Neural progenitor cell (in vitro differentiated cells): ENCODE measurements around the gene CBFB. TPM values are rescaled to one million over a fixed set of nuclear protein-coding genes. Genes with fewer than 3 reads are reported as not detected.

Experiments used
- DNase-seq: peaks from one replicate; pipeline ENCODE4 v3.0.0-alpha.2; 2016; ENCODE audit warnings: low spot score
- H2AFZ ChIP-seq: fragments of 200-600 bp; sonication (generic); replicated peaks from 2 replicates; pipeline ENCODE4 v1.6.1; 2016; ENCODE audit warnings: antibody characterized with exemption
- H3F3A ChIP-seq: fragments of 200-600 bp; sonication (generic); 2 replicates; pipeline ENCODE4 v1.6.1; 2016; ENCODE audit warnings: antibody characterized with exemption, low read depth
- H3K27ac ChIP-seq: fragments of 200-600 bp; sonication (generic); 2 replicates; pipeline ENCODE4 v1.5.1; 2016; ENCODE audit warnings: mild to moderate bottlenecking
- H3K27me3 ChIP-seq: fragments of 200-600 bp; sonication (generic); 2 replicates; pipeline ENCODE4 v1.6.1; 2016; ENCODE audit warnings: mild to moderate bottlenecking, moderate library complexity
- H3K36me3 ChIP-seq: fragments of 200-600 bp; sonication (generic); 2 replicates; pipeline ENCODE4 v1.5.1; 2016
- H3K4me1 ChIP-seq: fragments of 200-600 bp; sonication (generic); 2 replicates; pipeline ENCODE4 v1.6.1; 2016; ENCODE audit warnings: mixed run types
- H3K4me2 ChIP-seq: fragments of 200-600 bp; sonication (generic); 2 replicates; pipeline ENCODE4 v1.6.1; 2016
- H3K4me3 ChIP-seq: fragments of 200-600 bp; sonication (generic); 2 replicates; pipeline ENCODE4 v1.5.1; 2016
- H3K79me2 ChIP-seq: fragments of 200-600 bp; sonication (generic); 2 replicates; pipeline ENCODE4 v1.6.1; 2016; ENCODE audit warnings: low read depth
- H3K9ac ChIP-seq: fragments of 200-600 bp; sonication (generic); 2 replicates; pipeline ENCODE4 v1.6.1; 2016
- H3K9me3 ChIP-seq: fragments of 200-600 bp; sonication (generic); 2 replicates; pipeline ENCODE4 v1.5.1; 2016; ENCODE audit warnings: low read depth
- H4K20me1 ChIP-seq: fragments of 200-600 bp; sonication (generic); 2 replicates; pipeline ENCODE4 v1.6.1; 2016; ENCODE audit warnings: low read depth
- H3K27ac Mint-ChIP-seq: 3 replicates; pipeline ENCODE4 v1.8.0; 2021; ENCODE audit warnings: mixed read lengths
- H3K27me3 Mint-ChIP-seq: 2 replicates; pipeline ENCODE4 v1.8.0; 2022; ENCODE audit warnings: low read depth, mild to moderate bottlenecking, inconsistent platforms, moderate library complexity, mixed read lengths; ENCODE audit not compliant: insufficient read depth
- H3K36me3 Mint-ChIP-seq: 3 replicates; pipeline ENCODE4 v1.8.0; 2021; ENCODE audit warnings: mixed read lengths
- H3K4me1 Mint-ChIP-seq: 3 replicates; pipeline ENCODE4 v1.8.0; 2021; ENCODE audit warnings: mixed read lengths
- H3K4me3 Mint-ChIP-seq: 3 replicates; pipeline ENCODE4 v1.8.0; 2021; ENCODE audit warnings: mild to moderate bottlenecking, moderate library complexity, mixed read lengths
- H3K9me3 Mint-ChIP-seq: 3 replicates; pipeline ENCODE4 v1.8.0; 2020; ENCODE audit warnings: mixed read lengths
- CTCF ChIP-seq: fragments of 200-600 bp; sonication (generic); IDR thresholded peaks from 2 replicates; pipeline ENCODE4 v1.5.1; 2017; ENCODE audit warnings: antibody characterized with exemption, mild to moderate bottlenecking
- EZH2 ChIP-seq: fragments of 200-600 bp; sonication (generic); IDR thresholded peaks from 2 replicates; pipeline ENCODE4 v1.6.1; 2017; ENCODE audit warnings: antibody characterized with exemption, mild to moderate bottlenecking, moderate library complexity
- EZH2phosphoT487 ChIP-seq: fragments of 200-600 bp; sonication (generic); IDR thresholded peaks from 2 replicates; pipeline ENCODE4 v1.6.1; 2017; ENCODE audit warnings: antibody characterized with exemption
- total RNA-seq: library from RNA; depleted of rRNA; stranded (reverse); fragments of >200 nt; gene quantifications from 2 replicates; pipeline ENCODE4 v1.2.3, GENCODE V29; 2015; ENCODE audit warnings: low replicate concordance

The CBFB gene
- total RNA-seq, 1 donor from 2014 or later, result 95.5 TPM

GRCh38 chr16:67001726-67002125, 27.2 kb upstream of the CBFB start:
- no peak overlapping the region for H3K4me3 ChIP-seq
- H3K4me3 Mint-ChIP-seq, result peak overlapping the region; percentile 48
- H3K27me3 Mint-ChIP-seq, result peaks cover 34% of the 10 kb centered on the region

GRCh38 chr16:67006930-67007658, 21.9 kb upstream of the CBFB start:
- Histone ChIP-seq H3K4me3 (no peak overlapping the region), H3K9me3 (no peaks in the 10 kb centered on the region), H3K27ac (no peak overlapping the region), H3K4me1 (no peaks in the 10 kb centered on the region), H2AFZ (no peak overlapping the region), H3K79me2 (no peaks in the 10 kb centered on the region), H3K4me2 (no peak overlapping the region), H3K27me3 (peaks cover 29% of the 10 kb centered on the region), H3F3A (no peaks in the 10 kb centered on the region), H3K36me3 (no peaks in the 10 kb centered on the region), H3K9ac (no peak overlapping the region), H4K20me1 (no peaks in the 10 kb centered on the region)
- Mint-ChIP-seq H3K27ac (no peak overlapping the region), H3K9me3 (no peaks in the 10 kb centered on the region), H3K4me3 (no peak overlapping the region), H3K36me3 (no peaks in the 10 kb centered on the region), H3K27me3 (peaks cover 27% of the 10 kb centered on the region), H3K4me1 (no peaks in the 10 kb centered on the region)
- no peak for TF ChIP-seq EZH2phosphoT487
- DNase-seq, result no peak

More at GRCh38 chr16:67001726-67002125, 27.2 kb upstream of the CBFB start:
- no peaks in the 10 kb centered on the region for H3K36me3 ChIP-seq
- H3K79me2 ChIP-seq, result no peaks in the 10 kb centered on the region
- Mint-ChIP-seq H3K4me1 (peaks cover 3% of the 10 kb centered on the region), H3K27ac (no peak overlapping the region), H3K9me3 (no peaks in the 10 kb centered on the region), H3K36me3 (no peaks in the 10 kb centered on the region)
- H3K9me3 ChIP-seq, result no peaks in the 10 kb centered on the region
- H4K20me1 ChIP-seq, result no peaks in the 10 kb centered on the region
- peaks cover 10% of the 10 kb centered on the region for H3F3A ChIP-seq
- H3K4me2 ChIP-seq, result no peak overlapping the region
- H3K27ac ChIP-seq, result no peak overlapping the region
- no peak overlapping the region for H3K9ac ChIP-seq
- no peak for TF ChIP-seq EZH2phosphoT487
- no peak for TF ChIP-seq CTCF
- TF ChIP-seq EZH2, result no peak
- DNase-seq, result no peak
- H3K27me3 ChIP-seq, result peaks cover 73% of the 10 kb centered on the region
- H2AFZ ChIP-seq, result no peak overlapping the region
- peaks cover 3% of the 10 kb centered on the region for H3K4me1 ChIP-seq

GRCh38 chr16:67009158-67009557, 19.8 kb upstream of the CBFB start:
- peaks cover 5% of the 10 kb centered on the region for H3K4me1 ChIP-seq
- no peaks in the 10 kb centered on the region for H3K79me2 ChIP-seq
- no peaks in the 10 kb centered on the region for H3K36me3 ChIP-seq
- H3K9me3 ChIP-seq, result no peaks in the 10 kb centered on the region
- H3K27me3 Mint-ChIP-seq, result peaks cover 24% of the 10 kb centered on the region
- H3K27me3 ChIP-seq, result peaks cover 29% of the 10 kb centered on the region
- no peak overlapping the region for H3K27ac ChIP-seq
- no peak overlapping the region for H3K4me3 ChIP-seq
- DNase-seq, result no peak
- H3K9ac ChIP-seq, result no peak overlapping the region
- H2AFZ ChIP-seq, result no peak overlapping the region
- no peak overlapping the region for H3K4me2 ChIP-seq
- H3K4me1 Mint-ChIP-seq, result peaks cover 4% of the 10 kb centered on the region
- H3K9me3 Mint-ChIP-seq, result no peaks in the 10 kb centered on the region
- TF ChIP-seq EZH2 (no peak), EZH2phosphoT487 (no peak), CTCF (no peak)
- no peaks in the 10 kb centered on the region for H3K36me3 Mint-ChIP-seq
- no peak overlapping the region for H3K4me3 Mint-ChIP-seq
- H4K20me1 ChIP-seq, result no peaks in the 10 kb centered on the region
- H3F3A ChIP-seq, result peaks cover 6% of the 10 kb centered on the region
- no peak overlapping the region for H3K27ac Mint-ChIP-seq

- Histone ChIP-seq H4K20me1 (no peaks in the 10 kb centered on the region), H2AFZ (no peak overlapping the region), H3K9ac (no peak overlapping the region), H3K79me2 (no peaks in the 10 kb centered on the region), H3K27ac (no peak overlapping the region), H3K4me3 (no peak overlapping the region), H3K4me2 (no peak overlapping the region), H3K9me3 (no peaks in the 10 kb centered on the region), H3K36me3 (no peaks in the 10 kb centered on the region), H3K4me1 (peaks cover 5% of the 10 kb centered on the region), H3K27me3 (peaks cover 51% of the 10 kb centered on the region), H3F3A (peaks cover 12% of the 10 kb centered on the region)
- H3K4me1 Mint-ChIP-seq, result peaks cover 4% of the 10 kb centered on the region
- TF ChIP-seq EZH2, result no peak
- no peak for TF ChIP-seq EZH2phosphoT487
- TF ChIP-seq CTCF, result no peak
- H3K27ac Mint-ChIP-seq, result no peak overlapping the region
- H3K9me3 Mint-ChIP-seq, result no peaks in the 10 kb centered on the region
- DNase-seq, result no peak
- no peaks in the 10 kb centered on the region for H3K36me3 Mint-ChIP-seq
- H3K4me3 Mint-ChIP-seq, result no peak overlapping the region
- H3K27me3 Mint-ChIP-seq, result peaks cover 38% of the 10 kb centered on the region
Observed at GRCh38 chr16:67011274-67011673, 17.7 kb upstream of the CBFB start.
